ENCODE data around the gene FARS2.

FARS2 gene

GRCh38 chr6:5728351-5729079 is 467.2 kb downstream of the FARS2 start:
- H3K9ac ChIP-seq (ENCODE audit: low read depth, low read length) = no peak overlapping the region
- H3K4me3 ChIP-seq (ENCODE audit: low read depth, low read length) = no peak overlapping the region
- no peak overlapping the region for H3K27ac ChIP-seq (ENCODE audit: low read depth, low read length)
- no peaks in the 10 kb centered on the region for H3K36me3 ChIP-seq (ENCODE audit: control insufficient read depth, insufficient read depth, low read length)
- H3K27me3 ChIP-seq (ENCODE audit: control insufficient read depth, insufficient read depth, low read length) = no peaks in the 10 kb centered on the region
- peaks cover 7% of the 10 kb centered on the region; the same call in 1 of the 2 replicates for H3K4me1 ChIP-seq (ENCODE audit: control insufficient read depth, insufficient read depth, low read length)
- no peaks in the 10 kb centered on the region for H3K9me3 ChIP-seq (ENCODE audit: control insufficient read depth, insufficient read depth, low read length)

- H3K27ac ChIP-seq (ENCODE audit: low read depth, low read length) = no peak overlapping the region
- no peak overlapping the region for H3K4me3 ChIP-seq (ENCODE audit: low read depth, low read length)
- H3K27me3 ChIP-seq (ENCODE audit: control insufficient read depth, insufficient read depth, low read length) = no peaks in the 10 kb centered on the region
- H3K4me1 ChIP-seq (ENCODE audit: control insufficient read depth, insufficient read depth, low read length) = peaks cover 2% of the 10 kb centered on the region; the same call in 1 of the 2 replicates
- no peaks in the 10 kb centered on the region for H3K9me3 ChIP-seq (ENCODE audit: control insufficient read depth, insufficient read depth, low read length)
- no peak overlapping the region for H3K9ac ChIP-seq (ENCODE audit: low read depth, low read length)
- no peaks in the 10 kb centered on the region for H3K36me3 ChIP-seq (ENCODE audit: control insufficient read depth, insufficient read depth, low read length)
Measured at GRCh38 chr6:5729080-5729434, 467.7 kb downstream of the FARS2 start.

DNA sequence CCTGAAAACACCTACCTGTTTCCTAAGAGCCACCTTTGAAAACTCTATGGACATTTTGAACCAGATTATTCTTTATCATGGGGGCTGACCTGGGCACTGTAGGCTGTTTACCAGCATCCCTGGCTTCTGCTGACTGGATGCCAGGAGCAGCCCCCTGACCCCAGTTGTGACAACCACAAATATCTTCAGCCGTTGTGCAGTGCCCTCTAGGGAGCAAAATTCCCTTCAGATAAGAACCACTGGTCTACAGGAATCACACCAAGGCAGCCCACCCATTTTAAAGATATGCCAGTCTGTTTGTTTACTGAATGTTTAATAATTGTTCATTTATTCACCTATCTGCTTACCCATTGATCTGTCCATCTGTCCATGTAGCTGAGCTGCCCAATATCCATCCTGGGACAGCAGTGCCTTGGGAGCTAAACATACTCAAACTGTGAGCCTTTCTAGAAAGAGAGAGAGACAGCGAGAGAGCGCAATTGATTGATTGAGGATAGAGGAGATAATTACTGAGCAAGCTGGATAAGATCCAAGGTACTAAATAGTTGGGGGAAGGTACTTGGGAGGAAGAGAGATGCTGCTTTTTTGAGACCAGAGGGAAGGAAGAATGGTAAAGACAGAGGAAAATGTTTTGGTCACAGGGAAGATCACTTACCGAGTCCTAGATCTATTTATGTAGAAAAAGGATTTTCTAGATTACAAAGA is 468.7 kb downstream of the FARS2 start:
- Histone ChIP-seq H3K27ac (ENCODE audit: low read depth, low read length) (no peak overlapping the region), H3K9me3 (ENCODE audit: control insufficient read depth, insufficient read depth, low read length) (no peaks in the 10 kb centered on the region), H3K36me3 (ENCODE audit: control insufficient read depth, insufficient read depth, low read length) (no peaks in the 10 kb centered on the region), H3K4me1 (ENCODE audit: control insufficient read depth, insufficient read depth, low read length) (no peaks in the 10 kb centered on the region), H3K27me3 (ENCODE audit: control insufficient read depth, insufficient read depth, low read length) (no peaks in the 10 kb centered on the region), H3K4me3 (ENCODE audit: low read depth, low read length) (no peak overlapping the region), H3K9ac (ENCODE audit: low read depth, low read length) (no peak overlapping the region)

DNA sequence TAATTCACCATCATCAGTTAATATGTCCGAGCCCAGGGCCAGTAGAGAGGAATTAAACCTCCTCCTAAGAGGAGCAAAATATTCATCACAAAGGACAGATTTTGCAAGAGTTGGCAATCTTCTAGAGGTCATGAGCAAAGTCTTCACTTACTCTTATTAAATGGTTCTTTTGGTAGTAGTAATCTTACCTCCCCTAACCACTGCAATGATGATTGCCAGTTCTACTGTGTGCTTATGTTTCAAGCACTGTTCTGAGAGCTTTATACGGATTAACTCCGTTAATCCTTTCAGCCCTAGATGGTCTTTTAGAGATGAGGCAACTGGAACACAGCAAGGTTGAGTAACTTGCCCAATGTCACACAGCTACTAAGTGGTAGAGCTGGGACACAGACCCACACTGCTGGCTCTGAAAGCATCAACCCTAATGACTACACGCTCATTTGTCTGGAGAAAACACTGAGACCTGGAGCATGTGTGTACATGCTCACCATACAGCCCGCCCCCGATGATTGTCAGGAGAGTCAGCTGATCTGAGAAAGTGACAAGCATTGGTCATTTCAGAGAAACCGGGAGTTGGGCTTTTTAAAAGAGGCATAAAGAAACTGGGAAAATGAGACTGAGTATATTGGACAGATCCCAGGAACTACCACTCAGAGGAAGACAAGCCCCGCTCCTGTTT is 469.4 kb downstream of the FARS2 start:
- Histone ChIP-seq H3K36me3 (ENCODE audit: control insufficient read depth, insufficient read depth, low read length) (no peaks in the 10 kb centered on the region), H3K4me1 (ENCODE audit: control insufficient read depth, insufficient read depth, low read length) (no peaks in the 10 kb centered on the region), H3K27ac (ENCODE audit: low read depth, low read length) (no peak overlapping the region), H3K27me3 (ENCODE audit: control insufficient read depth, insufficient read depth, low read length) (no peaks in the 10 kb centered on the region), H3K4me3 (ENCODE audit: low read depth, low read length) (no peak overlapping the region), H3K9me3 (ENCODE audit: control insufficient read depth, insufficient read depth, low read length) (no peaks in the 10 kb centered on the region), H3K9ac (ENCODE audit: low read depth, low read length) (no peak overlapping the region)

- H3K4me3 ChIP-seq (ENCODE audit: low read depth, low read length) = no peak overlapping the region
Measured at GRCh38 chr6:5731435-5731834, 470.1 kb downstream of the FARS2 start.

DNA sequence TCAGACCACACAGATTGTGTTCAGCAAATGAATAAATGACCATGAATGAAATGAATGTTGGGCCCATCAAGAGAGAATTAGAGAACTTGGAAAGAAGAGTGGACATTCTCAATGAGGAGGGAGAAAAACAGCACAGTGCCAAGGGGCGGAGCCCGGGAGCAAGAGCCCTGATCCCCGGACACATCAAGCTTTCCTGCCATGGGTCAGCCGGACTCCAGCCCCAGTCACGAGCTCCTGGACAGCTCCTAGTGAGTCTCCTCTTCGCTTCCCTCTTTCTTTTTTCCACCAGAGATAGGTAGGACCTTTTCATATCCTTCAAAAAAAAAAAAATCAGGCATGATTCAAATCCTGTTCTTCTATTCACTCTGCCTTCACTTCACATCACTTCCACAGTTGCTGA is 471.2 kb downstream of the FARS2 start:
- no peak overlapping the region for H3K4me3 ChIP-seq (ENCODE audit: low read depth, low read length)
- no peak overlapping the region for H3K27ac ChIP-seq (ENCODE audit: low read depth, low read length)
- H3K27me3 ChIP-seq (ENCODE audit: control insufficient read depth, insufficient read depth, low read length) = no peaks in the 10 kb centered on the region
- H3K9me3 ChIP-seq (ENCODE audit: control insufficient read depth, insufficient read depth, low read length) = no peaks in the 10 kb centered on the region
- no peaks in the 10 kb centered on the region for H3K36me3 ChIP-seq (ENCODE audit: control insufficient read depth, insufficient read depth, low read length)
- H3K9ac ChIP-seq (ENCODE audit: low read depth, low read length) = no peak overlapping the region
- H3K4me1 ChIP-seq (ENCODE audit: control insufficient read depth, insufficient read depth, low read length) = no peaks in the 10 kb centered on the region

More at GRCh38 chr6:5731435-5731834, 470.1 kb downstream of the FARS2 start:
- Histone ChIP-seq H3K4me1 (ENCODE audit: control insufficient read depth, insufficient read depth, low read length) (no peaks in the 10 kb centered on the region), H3K27me3 (ENCODE audit: control insufficient read depth, insufficient read depth, low read length) (no peaks in the 10 kb centered on the region), H3K27ac (ENCODE audit: low read depth, low read length) (no peak overlapping the region), H3K9ac (ENCODE audit: low read depth, low read length) (no peak overlapping the region), H3K36me3 (ENCODE audit: control insufficient read depth, insufficient read depth, low read length) (no peaks in the 10 kb centered on the region), H3K9me3 (ENCODE audit: control insufficient read depth, insufficient read depth, low read length) (no peaks in the 10 kb centered on the region)

- Histone ChIP-seq H3K36me3 (ENCODE audit: control insufficient read depth, insufficient read depth, low read length) (no peaks in the 10 kb centered on the region), H3K27ac (ENCODE audit: low read depth, low read length) (no peak overlapping the region), H3K4me3 (ENCODE audit: low read depth, low read length) (no peak overlapping the region), H3K9me3 (ENCODE audit: control insufficient read depth, insufficient read depth, low read length) (no peaks in the 10 kb centered on the region), H3K9ac (ENCODE audit: low read depth, low read length) (no peak overlapping the region), H3K27me3 (ENCODE audit: control insufficient read depth, insufficient read depth, low read length) (no peaks in the 10 kb centered on the region), H3K4me1 (ENCODE audit: control insufficient read depth, insufficient read depth, low read length) (no peaks in the 10 kb centered on the region)
Measured at GRCh38 chr6:5736016-5736738, 474.9 kb downstream of the FARS2 start.

- Histone ChIP-seq H3K27me3 (ENCODE audit: control insufficient read depth, insufficient read depth, low read length) (no peaks in the 10 kb centered on the region), H3K4me3 (ENCODE audit: low read depth, low read length) (no peak overlapping the region), H3K4me1 (ENCODE audit: control insufficient read depth, insufficient read depth, low read length) (no peaks in the 10 kb centered on the region), H3K9ac (ENCODE audit: low read depth, low read length) (no peak overlapping the region), H3K36me3 (ENCODE audit: control insufficient read depth, insufficient read depth, low read length) (no peaks in the 10 kb centered on the region), H3K27ac (ENCODE audit: low read depth, low read length) (no peak overlapping the region), H3K9me3 (ENCODE audit: control insufficient read depth, insufficient read depth, low read length) (no peaks in the 10 kb centered on the region)
Measured at GRCh38 chr6:5737460-5737859, 476.1 kb downstream of the FARS2 start.

DNA sequence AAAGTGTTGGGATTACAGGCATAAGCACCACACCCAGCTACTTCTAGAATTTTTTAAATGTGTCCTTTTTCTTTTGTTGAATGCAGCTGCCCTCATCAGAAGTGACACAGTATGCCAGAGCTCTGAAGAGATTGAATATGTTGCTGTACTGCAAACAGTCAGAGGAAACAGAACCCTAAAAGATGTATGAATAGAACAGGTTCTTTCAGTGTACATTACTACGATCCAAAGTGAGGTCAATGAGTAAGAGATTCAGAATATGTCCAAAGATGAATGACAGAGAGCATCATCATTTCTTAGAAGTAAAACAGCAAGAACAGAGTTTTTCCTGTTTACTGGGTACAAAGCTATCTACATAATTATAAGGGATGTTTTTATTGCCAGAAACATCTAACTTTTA is 476.9 kb downstream of the FARS2 start:
- Histone ChIP-seq H3K4me1 (ENCODE audit: control insufficient read depth, insufficient read depth, low read length) (no peaks in the 10 kb centered on the region), H3K9me3 (ENCODE audit: control insufficient read depth, insufficient read depth, low read length) (no peaks in the 10 kb centered on the region), H3K27ac (ENCODE audit: low read depth, low read length) (no peak overlapping the region), H3K36me3 (ENCODE audit: control insufficient read depth, insufficient read depth, low read length) (no peaks in the 10 kb centered on the region), H3K9ac (ENCODE audit: low read depth, low read length) (no peak overlapping the region), H3K27me3 (ENCODE audit: control insufficient read depth, insufficient read depth, low read length) (no peaks in the 10 kb centered on the region), H3K4me3 (ENCODE audit: low read depth, low read length) (no peak overlapping the region)

- H3K27ac ChIP-seq (ENCODE audit: low read depth, low read length) = no peak overlapping the region
Measured at GRCh38 chr6:5744497-5744896, 483.2 kb downstream of the FARS2 start.

More at GRCh38 chr6:5744497-5744896, 483.2 kb downstream of the FARS2 start:
- no peaks in the 10 kb centered on the region for H3K27me3 ChIP-seq (ENCODE audit: control insufficient read depth, insufficient read depth, low read length)
- H3K4me3 ChIP-seq (ENCODE audit: low read depth, low read length) = no peak overlapping the region
- peaks cover 4% of the 10 kb centered on the region; the same call in 1 of the 2 replicates for H3K4me1 ChIP-seq (ENCODE audit: control insufficient read depth, insufficient read depth, low read length)
- H3K9me3 ChIP-seq (ENCODE audit: control insufficient read depth, insufficient read depth, low read length) = no peaks in the 10 kb centered on the region
- H3K36me3 ChIP-seq (ENCODE audit: control insufficient read depth, insufficient read depth, low read length) = no peaks in the 10 kb centered on the region
- no peak overlapping the region for H3K9ac ChIP-seq (ENCODE audit: low read depth, low read length)
